Measurements from ENCODE around the gene DLL4.

DLL4 gene

GRCh38 chr15:40969363-40969762 lies 40.2 kb downstream of the DLL4 start:
- TF ChIP-seq CTCF (IDR thresholded peaks at IDR 0.05; ENCODE audit: extremely low read depth, missing control alignments): no peak
- no peak for DNase-seq (ENCODE audit: low spot score)

GRCh38 chr15:40974879-40975278 lies 45.7 kb downstream of the DLL4 start:
- DNase-seq (ENCODE audit: low spot score): no peak
- no peak for TF ChIP-seq CTCF (IDR thresholded peaks at IDR 0.05; ENCODE audit: extremely low read depth, missing control alignments)

GRCh38 chr15:40976819-40977218 lies 47.7 kb downstream of the DLL4 start:
- no peak for TF ChIP-seq CTCF (IDR thresholded peaks at IDR 0.05; ENCODE audit: extremely low read depth, missing control alignments)
- no peak for DNase-seq (ENCODE audit: low spot score)

GRCh38 chr15:40978141-40978540 lies 49.0 kb downstream of the DLL4 start:
- no peak for TF ChIP-seq CTCF (IDR thresholded peaks at IDR 0.05; ENCODE audit: extremely low read depth, missing control alignments)
- no peak for DNase-seq (ENCODE audit: low spot score)

GRCh38 chr15:40978562-40978961 lies 49.4 kb downstream of the DLL4 start:
- DNase-seq (ENCODE audit: low spot score): no peak
- TF ChIP-seq CTCF (IDR thresholded peaks at IDR 0.05; ENCODE audit: extremely low read depth, missing control alignments): no peak

- no peak for TF ChIP-seq CTCF (IDR thresholded peaks at IDR 0.05; ENCODE audit: extremely low read depth, missing control alignments)
- DNase-seq (ENCODE audit: low spot score): no peak
Measured at GRCh38 chr15:40981186-40981585, 52.0 kb downstream of the DLL4 start.

GRCh38 chr15:40982855-40983254 lies 53.7 kb downstream of the DLL4 start:
- DNase-seq (ENCODE audit: low spot score): no peak
- TF ChIP-seq CTCF (IDR thresholded peaks at IDR 0.05; ENCODE audit: extremely low read depth, missing control alignments): no peak
